ENCODE data around the gene PTRH1.

The PTRH1 gene

DNA sequence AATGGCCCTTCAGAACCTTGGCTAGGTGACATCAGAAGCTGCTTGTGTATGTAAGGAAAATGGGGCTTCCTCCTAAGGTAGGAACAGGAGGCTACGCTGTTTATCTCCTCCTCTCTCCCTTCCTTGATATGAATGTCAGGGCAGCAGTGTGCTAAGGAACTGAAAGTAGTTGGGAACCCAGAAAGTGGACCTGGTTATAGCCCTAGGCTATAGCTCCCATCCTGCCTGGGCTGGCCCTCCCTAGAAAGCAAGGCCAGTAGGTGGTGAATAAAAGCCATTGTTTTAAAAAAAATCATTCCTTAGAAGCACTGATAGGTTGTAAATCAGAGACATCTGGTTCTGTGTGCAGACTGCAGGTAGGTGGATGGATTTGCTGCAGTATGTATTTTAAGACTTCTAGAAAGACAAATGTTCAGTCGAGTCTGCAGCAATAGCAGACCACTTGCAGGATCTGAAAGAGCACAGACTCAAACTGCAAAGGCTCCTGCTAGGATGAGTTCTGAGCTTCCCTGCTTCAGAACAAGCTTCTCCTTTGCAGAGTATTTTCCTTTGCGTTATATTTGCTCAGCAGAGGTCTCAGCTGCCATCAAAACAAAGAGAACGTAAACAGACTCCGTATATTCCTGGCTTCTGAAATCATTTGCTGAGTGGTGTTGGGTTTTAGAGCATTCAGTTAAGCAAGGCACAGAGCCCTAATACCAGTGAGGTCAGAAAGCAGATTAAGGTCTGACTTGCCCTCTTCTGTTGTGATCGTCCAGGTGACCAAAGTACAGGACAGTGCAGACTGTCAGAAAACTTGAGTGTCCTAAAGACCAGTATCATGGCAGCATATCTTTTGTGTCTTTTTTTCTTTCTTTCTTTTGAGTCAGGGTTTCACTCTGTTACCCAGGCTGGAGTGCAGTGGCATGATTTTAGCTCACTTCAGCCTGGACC lies 28.7 kb downstream of the PTRH1 start:
- TF ChIP-seq, protein P1, sequence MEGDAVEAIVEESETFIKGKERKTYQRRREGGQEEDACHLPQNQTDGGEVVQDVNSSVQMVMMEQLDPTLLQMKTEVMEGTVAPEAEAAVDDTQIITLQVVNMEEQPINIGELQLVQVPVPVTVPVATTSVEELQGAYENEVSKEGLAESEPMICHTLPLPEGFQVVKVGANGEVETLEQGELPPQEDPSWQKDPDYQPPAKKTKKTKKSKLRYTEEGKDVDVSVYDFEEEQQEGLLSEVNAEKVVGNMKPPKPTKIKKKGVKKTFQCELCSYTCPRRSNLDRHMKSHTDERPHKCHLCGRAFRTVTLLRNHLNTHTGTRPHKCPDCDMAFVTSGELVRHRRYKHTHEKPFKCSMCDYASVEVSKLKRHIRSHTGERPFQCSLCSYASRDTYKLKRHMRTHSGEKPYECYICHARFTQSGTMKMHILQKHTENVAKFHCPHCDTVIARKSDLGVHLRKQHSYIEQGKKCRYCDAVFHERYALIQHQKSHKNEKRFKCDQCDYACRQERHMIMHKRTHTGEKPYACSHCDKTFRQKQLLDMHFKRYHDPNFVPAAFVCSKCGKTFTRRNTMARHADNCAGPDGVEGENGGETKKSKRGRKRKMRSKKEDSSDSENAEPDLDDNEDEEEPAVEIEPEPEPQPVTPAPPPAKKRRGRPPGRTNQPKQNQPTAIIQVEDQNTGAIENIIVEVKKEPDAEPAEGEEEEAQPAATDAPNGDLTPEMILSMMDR (IDR thresholded peaks at IDR 0.05), result no peak

DNA sequence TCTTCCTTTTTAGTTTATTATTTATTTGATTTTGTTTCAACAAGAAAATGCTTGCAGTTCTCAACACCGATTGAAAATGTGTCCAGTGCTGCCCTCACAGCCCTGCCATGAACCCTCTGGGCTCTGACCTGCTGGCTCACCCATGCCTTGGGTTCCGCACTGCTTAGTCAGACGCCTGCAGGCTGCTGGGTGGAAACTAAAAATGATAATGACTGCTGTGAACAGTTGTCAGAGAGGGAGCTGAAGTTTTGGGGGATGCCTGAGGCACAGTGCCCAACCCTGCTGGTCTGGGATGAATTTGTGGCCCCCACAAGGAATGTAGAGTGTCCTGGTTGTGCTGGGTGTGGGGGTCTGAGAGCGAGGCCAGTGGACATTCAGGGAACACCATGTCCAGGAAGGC lies 30.9 kb downstream of the PTRH1 start:
- TF ChIP-seq, protein P1 (IDR thresholded peaks at IDR 0.05), result no peak

DNA sequence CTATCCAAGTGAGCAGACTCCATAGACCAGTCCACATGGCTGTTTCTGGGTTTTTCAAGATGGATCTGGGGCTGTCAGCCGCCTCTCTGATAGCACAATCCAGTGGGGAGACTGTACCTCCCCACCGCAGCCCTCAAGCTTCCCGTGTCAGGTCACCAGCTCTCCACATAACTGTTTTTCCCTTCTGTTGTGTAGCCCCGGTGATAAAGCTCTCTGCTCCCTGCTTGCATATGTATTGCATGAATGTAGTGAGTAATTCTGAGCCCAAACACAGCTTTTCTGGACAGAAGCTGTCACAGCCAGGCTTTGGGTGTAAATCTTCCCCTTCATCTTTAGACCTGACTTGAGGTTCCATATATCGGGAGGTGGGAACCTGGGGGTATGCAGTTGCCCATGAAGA lies 31.7 kb downstream of the PTRH1 start:
- TF ChIP-seq, protein P1 (IDR thresholded peaks at IDR 0.05), result no peak

DNA sequence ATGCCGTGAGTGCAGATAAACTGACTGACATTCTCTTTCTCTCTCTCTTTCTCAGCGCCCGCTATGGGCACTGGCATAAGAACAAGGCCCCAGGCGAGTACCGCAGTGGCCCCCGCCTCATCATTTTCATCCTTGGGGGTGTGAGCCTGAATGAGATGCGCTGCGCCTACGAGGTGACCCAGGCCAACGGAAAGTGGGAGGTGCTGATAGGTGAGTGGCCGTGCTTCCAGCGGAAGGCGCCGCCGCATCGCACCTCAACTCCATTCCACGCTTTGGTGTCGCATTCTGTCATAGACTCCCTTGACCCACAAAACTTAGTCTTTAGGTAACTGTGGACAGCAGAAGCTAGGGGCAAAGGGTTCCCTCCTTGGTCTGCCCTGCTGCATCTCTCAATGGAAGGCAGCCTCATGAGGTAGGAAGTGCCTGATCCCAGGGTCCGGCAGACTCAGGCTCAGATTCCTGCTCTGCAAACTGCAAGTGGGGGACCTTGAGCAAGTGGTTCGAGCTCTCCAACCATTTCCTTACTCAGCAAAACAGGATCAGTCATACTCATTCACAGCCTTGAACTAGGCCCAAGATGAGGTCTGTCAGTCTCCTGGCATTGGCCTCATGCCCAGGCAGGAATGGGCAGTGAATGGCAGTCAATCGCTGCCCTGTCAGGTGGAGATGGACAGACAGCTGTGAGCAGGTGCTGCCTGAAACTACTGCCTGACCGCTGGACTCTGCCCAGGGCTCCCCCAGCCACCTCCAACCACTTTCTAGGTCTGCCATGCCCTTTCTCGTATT lies 32.9 kb downstream of the PTRH1 start:
- TF ChIP-seq, protein P1 (IDR thresholded peaks at IDR 0.05), result no peak

DNA sequence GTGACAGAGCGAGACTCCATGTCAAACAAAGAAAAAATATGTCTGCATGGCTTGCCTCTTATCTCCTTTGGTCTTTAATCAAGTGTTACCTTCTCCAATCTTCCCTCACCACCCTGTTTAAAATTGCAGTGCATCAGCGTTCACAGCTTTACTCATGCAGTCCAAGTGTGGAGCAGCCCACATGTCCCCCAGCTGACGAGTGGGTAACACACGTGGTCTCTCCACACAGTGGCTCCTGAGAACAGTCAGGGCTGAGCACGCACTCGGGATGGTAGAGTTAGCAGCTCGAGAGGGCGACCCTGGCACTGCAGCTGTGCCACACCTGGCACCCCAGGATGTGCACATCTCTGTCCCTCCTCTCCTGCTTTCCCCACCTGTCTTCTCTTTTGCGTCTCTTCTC lies 34.6 kb downstream of the PTRH1 start:
- TF ChIP-seq, protein P1 (IDR thresholded peaks at IDR 0.05), result no peak

DNA sequence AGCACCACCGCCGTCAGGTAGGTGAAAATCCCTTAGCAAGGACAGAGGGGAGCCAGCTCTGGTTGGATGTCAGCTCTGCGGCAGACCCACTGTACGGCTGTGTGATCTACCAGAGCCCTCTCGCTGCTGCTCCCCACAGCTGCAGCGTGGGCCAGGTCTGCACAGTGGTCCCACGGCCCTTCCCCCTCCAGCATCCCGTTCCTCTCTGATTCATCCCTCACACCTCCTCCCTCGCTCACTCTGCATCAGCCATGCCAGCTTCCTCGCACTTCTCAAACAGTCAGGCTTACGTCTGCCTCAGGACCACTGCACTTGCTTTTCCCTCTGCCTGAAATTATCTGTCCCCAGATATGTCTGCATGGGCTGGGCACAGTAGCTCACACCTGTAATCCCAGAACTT lies 35.2 kb downstream of the PTRH1 start:
- TF ChIP-seq, protein P1 (IDR thresholded peaks at IDR 0.05), result no peak

DNA sequence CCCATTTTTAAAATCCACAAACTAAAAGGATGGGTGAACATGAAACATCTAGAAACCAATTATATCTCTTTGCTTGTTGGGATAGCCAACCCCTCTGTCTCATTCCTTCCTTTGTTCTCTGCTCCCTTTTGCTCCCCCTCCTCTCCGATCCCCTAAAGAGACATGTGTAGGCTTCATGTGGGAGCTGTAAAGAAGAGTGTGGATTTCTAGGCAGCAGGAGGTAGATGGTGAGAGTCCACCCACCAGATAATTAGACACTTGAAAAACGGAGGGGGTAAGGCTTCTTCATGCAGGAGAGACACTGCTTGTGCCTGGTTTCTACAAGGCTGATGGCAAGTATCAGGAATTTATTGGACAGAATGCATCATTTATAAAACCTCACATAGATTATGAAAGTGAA lies 36.0 kb downstream of the PTRH1 start:
- TF ChIP-seq, protein P1 (IDR thresholded peaks at IDR 0.05), result no peak
